GM12801 (cell line): Measurements from ENCODE around the gene METTL3.

Experiments
- TF ChIP-seq, protein P1 (sequence below): IDR thresholded peaks from one replicate; pipeline ENCODE4 v1.5.1; 2011; ENCODE audit warnings: control low read depth; ENCODE audit not compliant: insufficient read length; ENCODE audit errors: extremely low read depth

METTL3 gene

GRCh38 chr14:21506557-21506956 lies 4.6 kb downstream of the METTL3 start:
- TF ChIP-seq, protein P1, sequence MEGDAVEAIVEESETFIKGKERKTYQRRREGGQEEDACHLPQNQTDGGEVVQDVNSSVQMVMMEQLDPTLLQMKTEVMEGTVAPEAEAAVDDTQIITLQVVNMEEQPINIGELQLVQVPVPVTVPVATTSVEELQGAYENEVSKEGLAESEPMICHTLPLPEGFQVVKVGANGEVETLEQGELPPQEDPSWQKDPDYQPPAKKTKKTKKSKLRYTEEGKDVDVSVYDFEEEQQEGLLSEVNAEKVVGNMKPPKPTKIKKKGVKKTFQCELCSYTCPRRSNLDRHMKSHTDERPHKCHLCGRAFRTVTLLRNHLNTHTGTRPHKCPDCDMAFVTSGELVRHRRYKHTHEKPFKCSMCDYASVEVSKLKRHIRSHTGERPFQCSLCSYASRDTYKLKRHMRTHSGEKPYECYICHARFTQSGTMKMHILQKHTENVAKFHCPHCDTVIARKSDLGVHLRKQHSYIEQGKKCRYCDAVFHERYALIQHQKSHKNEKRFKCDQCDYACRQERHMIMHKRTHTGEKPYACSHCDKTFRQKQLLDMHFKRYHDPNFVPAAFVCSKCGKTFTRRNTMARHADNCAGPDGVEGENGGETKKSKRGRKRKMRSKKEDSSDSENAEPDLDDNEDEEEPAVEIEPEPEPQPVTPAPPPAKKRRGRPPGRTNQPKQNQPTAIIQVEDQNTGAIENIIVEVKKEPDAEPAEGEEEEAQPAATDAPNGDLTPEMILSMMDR: no peak

- TF ChIP-seq, protein P1: no peak
Observed at GRCh38 chr14:21505012-21505553, 6.1 kb downstream of the METTL3 start.

GRCh38 chr14:21503376-21503775 lies 7.8 kb downstream of the METTL3 start:
- TF ChIP-seq, protein P1: no peak

DNA sequence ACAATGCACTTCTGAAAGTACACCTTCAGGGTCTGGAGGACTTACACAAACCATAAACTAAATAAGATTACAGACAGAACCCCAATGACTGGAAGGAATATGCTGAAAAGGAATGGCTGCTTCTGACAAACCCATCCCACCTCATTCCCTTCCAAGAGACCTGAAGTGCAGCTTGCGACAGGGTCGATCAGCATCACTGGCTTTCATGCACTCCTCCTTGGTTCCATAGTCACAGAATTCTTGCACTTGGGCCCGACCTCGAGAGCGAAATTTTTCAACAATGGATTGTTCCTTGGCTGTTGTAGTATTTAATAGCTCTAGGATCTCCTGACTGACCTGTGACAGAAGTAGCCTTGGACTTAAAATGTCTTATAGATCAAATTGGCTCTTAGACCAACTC lies 9.6 kb downstream of the METTL3 start:
- TF ChIP-seq, protein P1: no peak

- TF ChIP-seq, protein P1: no peak
Observed at GRCh38 chr14:21498540-21499526, 12.3 kb downstream of the METTL3 start.

DNA sequence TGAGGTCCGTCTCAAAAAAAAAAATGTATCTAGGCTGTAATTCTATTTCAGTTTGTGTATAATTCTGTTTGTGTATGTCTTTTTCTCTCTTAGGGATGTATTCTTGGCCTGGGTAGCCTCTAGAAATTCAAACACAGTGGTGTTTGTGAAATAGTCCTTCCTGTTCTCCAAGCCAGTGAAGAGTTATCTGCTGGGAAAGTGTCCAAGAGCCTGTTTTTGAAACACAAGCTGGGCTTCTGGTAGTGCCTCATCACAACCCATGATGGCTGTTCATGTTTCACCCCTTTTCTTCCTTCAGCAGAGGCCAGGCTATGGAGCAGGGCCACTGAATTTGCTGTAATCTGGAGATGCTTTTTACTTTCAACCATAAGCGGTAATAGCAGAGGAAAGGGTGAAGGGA lies 14.7 kb downstream of the METTL3 start:
- TF ChIP-seq, protein P1: no peak

- TF ChIP-seq, protein P1: no peak
Observed at GRCh38 chr14:21494902-21495762, 16.0 kb downstream of the METTL3 start.
